ENCODE data around the gene WBP4. TPM values are rescaled to one million over a fixed set of nuclear protein-coding genes. Genes with fewer than 3 reads are reported as not detected.

WBP4 gene
- total and polyA plus RNA-seq, 9 of the 15 experiments (the other 6 are each of a cell fraction or from before 2014, with no cell fraction given), result 5.5 to 12.2 (median 7.9) TPM

- TF ChIP-seq ZFP36 (IDR thresholded peaks at IDR 0.05; ENCODE audit: low read depth, low read length, partially characterized antibody) (no peak), HSF4 (CRISPR knock-in tag; IDR thresholded peaks at IDR 0.05; ENCODE audit: borderline replicate concordance) (no peak), HBP1 (CRISPR knock-in tag; IDR thresholded peaks at IDR 0.05) (no peak), SPI1 (IDR thresholded peaks at IDR 0.05; ENCODE audit: borderline replicate concordance, low read depth, low read length) (peak; percentile 99), ATF3 (IDR thresholded peaks at IDR 0.05) (peak; percentile 93), ATF3 (CRISPR knock-in tag; conservative IDR thresholded peaks at IDR 0.05) (no peak; the same call in 1 of the 2 replicates), FOSL1 (tag; conservative IDR thresholded peaks at IDR 0.05) (peak; percentile 93), PBX2 (CRISPR knock-in tag; IDR thresholded peaks at IDR 0.05; ENCODE audit: low read depth) (no peak), PBX2 (tag; conservative IDR thresholded peaks at IDR 0.05; ENCODE audit: low read depth) (no peak), RAD51 (IDR thresholded peaks at IDR 0.05; ENCODE audit: borderline replicate concordance, low read depth) (peak; percentile 35; the same call in 1 of the 2 replicates), ETS1 (conservative IDR thresholded peaks at IDR 0.05; ENCODE audit: control insufficient read depth, low read depth, low read length) (no peak), ARID1B (IDR thresholded peaks at IDR 0.05) (peak; percentile 55; the same call in 1 of the 2 replicates), ZNF280B (CRISPR knock-in tag; IDR thresholded peaks at IDR 0.05) (no peak), ZNF639 (CRISPR knock-in tag; conservative IDR thresholded peaks at IDR 0.05 in 1 of 2, IDR thresholded peaks at IDR 0.05 in 1 of 2) (no peak), FOXK2 (conservative IDR thresholded peaks at IDR 0.05 in 1 of 2, IDR thresholded peaks at IDR 0.05 in 1 of 2; ENCODE audit: low read depth in 2 of 2) (peak; percentile 78 to 84), BCL6 (CRISPR knock-in tag; IDR thresholded peaks at IDR 0.05) (no peak), ZBTB17 (CRISPR knock-in tag; IDR thresholded peaks at IDR 0.05) (0 out of 2 replicates have a peak, but pooled peaks have one; percentile 58), ZBTB1 (CRISPR knock-in tag; IDR thresholded peaks at IDR 0.05; ENCODE audit: borderline replicate concordance, low read depth) (no peak)
Observed at GRCh38 chr13:41019011-41019487, 42.3 kb upstream of the WBP4 start, which contains the start of gene ELF1 (continued).

All from K562 (cell line).